Fibroblast of peridontal ligament (primary cell): ENCODE measurements around the gene TUFT1.

ENCODE experiments used
- DNase-seq: peaks from one replicate; pipeline ENCODE4 v3.0.0-alpha.2; 2010; ENCODE audit errors: extremely low read depth

TUFT1 gene, protein sequence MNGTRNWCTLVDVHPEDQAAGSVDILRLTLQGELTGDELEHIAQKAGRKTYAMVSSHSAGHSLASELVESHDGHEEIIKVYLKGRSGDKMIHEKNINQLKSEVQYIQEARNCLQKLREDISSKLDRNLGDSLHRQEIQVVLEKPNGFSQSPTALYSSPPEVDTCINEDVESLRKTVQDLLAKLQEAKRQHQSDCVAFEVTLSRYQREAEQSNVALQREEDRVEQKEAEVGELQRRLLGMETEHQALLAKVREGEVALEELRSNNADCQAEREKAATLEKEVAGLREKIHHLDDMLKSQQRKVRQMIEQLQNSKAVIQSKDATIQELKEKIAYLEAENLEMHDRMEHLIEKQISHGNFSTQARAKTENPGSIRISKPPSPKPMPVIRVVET

DNA sequence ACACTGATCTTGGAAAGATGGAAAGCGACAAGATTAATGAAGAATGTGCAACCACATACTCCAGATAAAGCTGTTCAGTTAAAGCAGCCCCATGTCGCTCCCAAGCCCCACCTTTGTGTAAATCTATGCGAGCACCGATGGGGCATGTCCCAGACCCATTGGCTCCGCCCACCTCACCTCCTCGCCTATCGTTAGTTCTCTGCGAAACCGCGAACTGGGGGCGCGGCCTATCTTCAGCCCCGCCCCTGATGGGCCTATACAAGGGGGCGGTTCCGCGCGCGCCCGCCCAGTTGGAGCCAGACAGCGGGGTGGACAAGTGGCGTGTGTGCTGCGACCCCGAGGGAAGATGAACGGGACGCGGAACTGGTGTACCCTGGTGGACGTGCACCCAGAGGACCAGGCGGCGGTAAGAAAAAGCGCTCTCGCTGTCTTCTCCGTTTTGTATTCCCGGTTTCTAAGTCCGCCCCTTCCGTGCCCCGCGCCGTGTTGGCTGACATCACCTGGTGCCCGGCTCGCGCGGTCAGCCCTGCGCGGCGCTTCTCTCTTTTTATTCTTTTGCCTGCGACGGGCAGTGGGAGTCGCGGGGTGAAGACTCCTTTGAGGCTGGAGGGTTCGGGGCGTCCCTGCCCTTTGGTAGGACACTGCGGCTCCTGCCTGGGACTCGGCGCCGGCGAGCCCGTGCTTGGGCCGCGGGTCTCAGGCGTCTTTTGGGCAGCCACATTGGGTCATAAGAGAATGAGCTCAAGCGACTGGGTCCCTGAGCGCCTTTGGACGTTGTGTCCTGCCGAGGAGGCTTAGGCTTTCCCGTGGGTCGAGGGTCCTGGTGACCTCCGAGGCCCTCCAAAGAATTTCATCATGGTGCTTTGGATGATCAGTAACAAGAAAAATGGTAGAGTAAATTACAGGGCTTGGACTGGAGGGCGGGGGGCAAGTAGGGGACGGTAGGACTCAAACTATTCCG is at the start of gene TUFT1:
TSS of gene TUFT1 (plus strand) at position 289 of the 961 bp plus-strand sequence. CDS start at position 347, 58 bp downstream.
- DNase-seq, result peak; percentile 77

DNA sequence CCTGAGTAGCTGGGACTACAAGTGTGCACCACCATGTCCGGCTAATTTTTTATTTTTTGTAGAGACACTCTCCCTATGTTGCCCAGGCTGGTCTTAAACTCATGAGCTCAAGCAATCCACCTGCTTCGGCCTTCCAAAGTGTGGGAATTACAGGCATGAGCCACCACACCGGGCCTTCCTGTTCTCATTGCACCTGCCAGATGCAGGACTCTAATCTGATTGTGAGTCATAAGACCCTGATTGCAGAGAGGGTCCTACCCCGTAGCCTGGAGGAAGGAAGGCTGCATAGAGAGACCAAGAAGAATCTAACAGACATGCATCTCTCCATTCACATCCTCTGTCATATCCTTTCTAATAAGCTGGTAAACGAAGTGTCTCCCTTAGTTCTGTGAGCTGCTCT is 48.5 kb upstream of the TUFT1 start:
- no peak for DNase-seq

DNA sequence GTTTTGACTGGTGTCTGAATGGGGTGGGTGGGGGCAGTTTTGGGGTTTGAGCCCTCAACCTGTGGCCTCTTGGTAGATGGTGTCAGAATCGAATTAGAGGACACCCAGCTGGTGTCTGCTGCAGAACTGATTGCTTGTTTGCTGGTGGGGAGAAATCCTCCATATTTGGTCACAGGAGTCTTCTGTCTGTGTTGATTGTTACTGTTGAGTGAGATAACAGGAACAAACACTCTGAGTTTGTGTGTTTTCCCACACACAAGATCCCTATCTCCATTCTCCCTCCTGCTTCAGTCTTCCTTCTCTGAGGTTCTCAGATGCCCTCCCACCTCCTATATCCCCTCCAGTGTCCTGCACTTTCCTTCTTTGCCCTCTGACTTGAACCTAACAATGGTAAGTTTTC is 48.0 kb upstream of the TUFT1 start:
- DNase-seq, result no peak

DNA sequence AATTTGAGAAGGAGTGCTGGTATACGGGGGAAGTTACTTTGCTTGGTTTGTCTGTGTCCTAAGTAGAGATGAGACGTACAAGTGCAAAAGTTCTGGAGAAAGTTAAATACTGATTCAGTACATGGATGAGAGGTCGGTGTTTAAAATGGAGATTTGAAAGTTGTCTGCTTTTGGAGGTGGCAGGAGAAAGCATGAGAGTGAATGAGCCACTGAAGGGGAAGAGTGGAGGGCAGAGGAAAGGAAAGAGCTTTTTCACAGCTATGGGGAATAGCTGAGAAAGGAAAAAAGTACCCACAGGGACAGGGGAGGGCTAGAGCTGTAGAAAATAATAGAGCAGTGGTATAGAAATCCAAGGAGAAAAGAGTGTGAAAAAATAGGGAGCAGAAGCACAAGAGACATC is 47.1 kb upstream of the TUFT1 start:
- no peak for DNase-seq

DNA sequence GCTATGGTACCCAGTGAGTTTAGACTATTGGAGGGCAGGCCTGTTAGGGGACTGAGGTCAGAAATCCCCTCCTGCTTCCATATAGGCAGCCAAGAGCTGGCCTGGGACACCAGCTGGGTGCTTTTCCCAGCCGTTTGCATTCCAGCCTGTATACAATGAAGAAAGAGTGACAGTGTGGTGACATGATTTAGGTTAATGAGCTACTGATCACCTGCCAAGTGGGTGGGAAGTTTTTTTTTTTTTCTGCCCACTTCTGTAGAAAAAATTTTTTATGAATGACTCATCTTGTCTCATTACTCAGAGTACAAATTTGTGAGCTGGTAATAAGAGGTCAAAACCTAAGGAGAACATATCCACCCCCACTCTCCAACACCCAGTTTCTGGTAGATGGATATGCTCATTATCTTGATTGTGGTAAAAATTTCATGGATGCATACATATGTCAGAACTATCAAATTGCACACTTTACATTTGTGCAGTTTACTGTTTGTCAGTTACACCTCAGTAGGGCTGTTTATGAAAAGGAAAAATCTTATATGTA is 45.3 kb upstream of the TUFT1 start:
- peak; percentile 47 for DNase-seq

DNA sequence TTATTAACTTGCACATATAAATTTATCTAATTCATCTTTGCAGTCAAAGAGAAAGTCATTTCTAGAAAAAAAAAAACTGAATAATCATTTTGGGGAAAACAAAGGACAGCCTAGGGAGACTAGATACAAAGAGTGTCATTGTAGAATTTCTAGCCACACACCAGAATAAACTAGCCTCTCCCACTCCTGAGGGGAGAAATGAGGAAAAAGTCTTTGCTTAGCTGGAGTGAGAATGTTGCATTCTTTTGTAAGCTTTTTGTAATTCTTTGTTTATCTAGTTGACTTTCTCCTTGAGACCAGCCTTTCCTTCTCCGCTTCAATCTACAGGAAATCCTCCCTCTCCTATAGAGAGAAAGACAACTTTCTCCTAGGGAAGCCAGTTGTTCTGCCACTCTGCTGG is 44.8 kb upstream of the TUFT1 start:
- DNase-seq, result no peak

DNA sequence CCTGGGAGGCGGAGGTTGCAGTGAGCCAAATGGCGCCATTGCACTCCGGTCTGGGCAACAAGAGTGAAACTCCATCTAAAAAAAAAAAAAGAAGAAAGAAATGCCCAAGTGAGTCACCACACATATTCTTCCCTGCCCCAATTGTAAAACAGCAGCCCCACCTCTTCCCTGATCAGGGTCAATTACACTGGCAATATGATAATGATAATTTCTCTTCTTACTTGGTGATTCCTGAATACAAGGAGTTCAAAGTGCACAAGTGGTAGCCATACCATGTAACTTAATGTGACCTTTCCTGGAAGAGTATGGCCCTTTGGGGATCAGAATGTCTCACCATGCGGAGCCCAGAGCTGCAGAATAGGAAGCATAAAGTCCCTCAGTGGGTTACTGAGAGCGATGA is 40.7 kb upstream of the TUFT1 start:
- DNase-seq, result no peak

DNA sequence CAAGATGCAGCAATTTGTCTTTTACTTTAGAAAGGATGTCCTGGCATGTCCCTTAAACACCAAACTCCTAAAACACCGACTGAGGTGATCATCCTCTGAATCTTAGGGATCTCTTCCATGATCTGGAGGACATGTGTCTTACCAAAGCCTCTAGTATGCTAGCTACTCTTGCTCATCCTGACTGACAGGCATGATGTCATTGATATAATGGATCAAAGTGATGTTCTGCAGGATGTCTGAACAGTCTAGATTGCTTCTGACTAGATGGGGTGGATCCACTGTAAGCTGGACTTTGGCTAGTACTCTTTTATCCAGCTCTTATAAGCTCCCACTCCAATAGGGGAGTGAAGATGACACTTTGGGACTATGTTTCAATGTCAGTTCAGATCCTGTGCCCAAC is 40.2 kb upstream of the TUFT1 start:
- no peak for DNase-seq

DNA sequence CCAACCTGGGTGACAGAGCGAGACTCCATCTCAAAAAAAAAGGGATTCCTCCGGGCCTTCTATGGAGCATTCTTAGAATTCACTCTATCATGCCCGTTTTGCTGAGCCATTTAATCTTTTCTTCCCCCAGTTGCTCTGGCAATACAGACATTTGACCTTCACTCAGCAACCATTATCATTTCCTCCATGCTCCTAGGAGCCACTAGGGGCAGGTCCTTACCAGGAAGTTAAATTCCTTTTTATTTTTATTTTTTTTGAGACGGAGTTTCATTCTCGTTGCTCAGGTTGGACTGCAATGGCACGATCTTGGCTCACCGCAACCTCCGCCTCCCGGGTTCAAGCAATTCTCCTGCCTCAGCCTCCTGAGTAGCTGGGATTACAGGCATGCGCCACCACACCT is 38.6 kb upstream of the TUFT1 start:
- DNase-seq, result no peak

DNA sequence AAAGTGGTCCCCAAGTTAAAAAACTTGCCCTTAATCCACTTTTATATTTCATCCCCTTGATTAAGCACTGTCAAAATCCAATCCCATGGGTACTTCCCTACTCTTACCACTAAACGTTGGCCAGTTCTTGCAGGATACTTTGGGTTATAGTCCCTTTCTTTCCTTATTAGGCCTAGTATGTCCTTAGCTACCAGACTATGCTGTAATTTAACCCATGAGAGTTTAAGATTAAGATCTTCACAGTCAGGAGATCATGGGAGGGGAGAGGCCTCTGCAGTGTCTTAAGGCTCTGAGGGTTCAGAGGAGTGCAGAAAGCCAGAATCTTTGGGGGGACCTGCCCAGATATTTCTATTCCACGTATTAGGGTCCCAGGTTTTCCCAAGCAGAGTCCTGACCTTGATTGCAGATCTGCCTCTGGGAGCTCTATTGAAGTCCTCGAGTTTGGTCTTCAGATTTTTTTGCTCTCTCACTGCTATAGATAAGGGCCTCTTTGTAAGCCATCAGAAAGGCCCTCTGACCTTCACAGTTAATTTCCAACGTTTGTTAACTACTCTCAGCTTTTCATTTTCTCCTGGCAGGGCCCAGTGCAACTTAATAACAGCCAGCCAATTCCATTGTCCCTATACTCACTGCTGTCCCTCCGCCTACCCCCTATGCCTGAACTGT is 37.9 kb upstream of the TUFT1 start:
- DNase-seq, result no peak

DNA sequence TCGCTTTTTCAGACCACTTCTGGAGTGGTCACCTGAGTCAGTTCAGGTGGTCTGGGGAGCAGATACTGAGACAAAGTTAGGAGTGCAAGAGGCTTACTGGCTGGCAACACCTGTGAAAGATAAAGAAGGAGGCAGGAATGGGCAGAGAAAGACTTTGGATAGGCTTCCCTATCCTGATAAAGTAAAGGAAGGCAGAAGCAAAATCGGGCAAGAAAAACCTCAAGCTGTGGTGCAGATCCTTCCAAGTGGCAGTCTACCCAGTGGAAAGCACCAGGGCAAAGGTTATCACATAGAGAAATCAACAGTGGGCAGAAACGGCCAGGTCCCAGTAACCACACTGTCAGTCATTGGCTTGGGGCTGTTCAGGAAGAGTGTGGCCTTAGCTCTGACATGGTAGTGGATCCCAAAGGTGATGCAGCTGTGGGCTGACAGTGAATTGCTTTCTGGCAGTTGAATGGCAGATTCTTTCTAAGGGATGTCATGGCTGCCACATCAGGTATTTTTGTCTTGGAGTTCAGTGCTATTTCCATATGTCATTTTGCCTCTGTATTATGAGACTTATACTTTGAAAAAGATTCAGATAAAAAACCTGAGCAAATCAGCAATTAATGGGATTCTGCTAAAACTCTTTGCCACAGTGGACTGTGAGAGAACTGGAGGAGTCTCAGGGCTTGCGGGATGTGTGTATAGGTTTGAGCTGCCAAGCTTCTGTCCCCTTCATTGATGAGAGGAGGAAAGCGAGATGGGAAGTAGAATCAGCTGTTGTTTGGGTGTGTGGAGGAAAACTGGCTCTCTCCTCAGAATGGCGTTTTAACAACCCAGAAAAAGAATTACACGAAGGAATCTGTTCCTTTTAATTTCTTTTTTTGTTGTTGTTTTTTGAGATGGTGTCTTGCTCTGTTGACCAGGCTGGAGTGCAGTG is 37.0 kb upstream of the TUFT1 start:
- DNase-seq, result no peak

DNA sequence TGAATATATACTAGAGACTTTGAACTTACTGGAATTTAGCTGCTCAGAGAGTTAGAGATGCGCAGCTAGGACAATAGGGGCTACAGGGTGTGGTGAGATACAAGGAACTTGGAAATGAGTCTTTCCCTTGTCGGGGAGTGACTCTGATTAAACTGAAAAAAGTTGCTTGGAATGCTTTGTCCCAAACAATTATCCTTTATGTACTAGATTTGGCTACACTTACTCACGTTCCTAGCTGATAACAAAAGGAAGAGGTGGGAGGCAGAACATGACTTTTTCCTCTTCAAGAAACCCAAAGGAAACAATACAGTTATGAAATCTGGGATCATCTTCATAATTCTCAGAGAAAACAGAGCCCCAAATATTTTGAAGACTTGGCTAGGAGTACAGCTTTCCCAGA is 35.9 kb upstream of the TUFT1 start:
- DNase-seq, result no peak

DNA sequence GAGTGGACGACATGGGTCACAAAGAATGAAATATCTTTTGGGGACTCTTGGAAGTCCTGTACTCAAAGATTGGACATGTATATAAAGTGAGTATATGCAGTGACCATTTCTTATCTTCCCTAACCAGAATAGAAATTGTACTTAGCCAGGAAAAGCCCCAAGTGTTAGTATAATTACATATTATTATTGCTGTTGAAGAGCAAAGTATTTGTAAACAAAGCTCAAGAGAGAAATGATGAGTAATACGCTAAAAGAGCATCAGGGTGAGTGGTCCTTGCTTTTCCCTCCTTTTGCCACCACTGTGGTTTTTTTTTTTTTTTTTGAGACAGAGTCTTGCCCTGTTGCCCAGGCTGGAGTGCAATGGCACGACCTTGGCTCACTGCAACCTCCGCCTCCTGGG is 35.4 kb upstream of the TUFT1 start:
- DNase-seq, result no peak

DNA sequence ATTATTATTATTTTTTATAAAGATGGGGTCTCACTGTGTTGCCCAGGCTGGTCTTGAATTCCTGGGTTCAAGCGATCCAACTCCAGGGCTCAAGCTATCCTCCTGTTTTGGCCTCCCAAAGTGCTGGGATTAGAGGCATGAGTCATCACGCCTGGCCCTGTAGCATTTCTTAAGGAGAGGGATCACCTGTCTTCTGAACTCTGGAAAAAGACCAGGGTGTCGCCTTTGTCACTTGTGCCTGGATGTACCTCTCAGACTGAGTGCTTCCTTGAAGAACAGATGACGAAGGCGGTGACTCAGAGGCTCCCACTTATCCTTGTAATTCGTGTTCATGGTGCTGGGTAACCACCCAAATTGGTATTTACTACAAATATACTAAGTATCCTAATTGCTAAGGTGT is 31.3 kb upstream of the TUFT1 start:
- DNase-seq, result no peak

DNA sequence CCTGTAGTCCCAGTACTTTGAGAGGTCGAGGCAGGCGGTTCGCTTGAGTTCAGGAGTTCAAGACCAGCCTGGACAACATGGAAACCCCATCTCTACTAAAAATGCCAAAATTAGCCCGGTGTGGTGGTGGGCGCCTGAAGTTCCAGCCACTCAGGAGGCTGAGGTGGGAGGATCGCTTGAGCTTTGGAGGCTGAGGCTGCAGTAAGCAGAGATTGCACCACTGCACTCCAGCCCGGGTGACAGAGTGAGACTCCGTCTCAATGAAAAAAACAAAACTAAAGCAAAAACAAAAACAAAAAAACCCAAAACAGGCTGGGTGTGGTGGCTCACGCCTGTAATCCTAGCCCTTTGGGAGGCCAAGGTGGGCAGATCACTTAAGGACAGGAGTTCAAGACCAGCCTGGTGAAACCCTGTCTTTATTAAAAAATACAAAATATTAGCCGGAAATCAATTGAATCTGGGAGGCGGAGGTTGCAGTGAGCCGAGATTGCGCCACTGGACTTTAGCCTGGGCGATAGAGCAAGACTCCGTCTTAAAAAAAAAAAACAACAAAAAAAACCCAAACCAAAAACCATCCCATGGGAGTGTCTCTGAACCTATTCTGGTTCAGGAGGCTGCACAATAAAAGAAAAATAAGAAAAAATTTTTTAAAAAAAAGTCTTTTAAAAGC is 30.6 kb upstream of the TUFT1 start:
- DNase-seq, result no peak

DNA sequence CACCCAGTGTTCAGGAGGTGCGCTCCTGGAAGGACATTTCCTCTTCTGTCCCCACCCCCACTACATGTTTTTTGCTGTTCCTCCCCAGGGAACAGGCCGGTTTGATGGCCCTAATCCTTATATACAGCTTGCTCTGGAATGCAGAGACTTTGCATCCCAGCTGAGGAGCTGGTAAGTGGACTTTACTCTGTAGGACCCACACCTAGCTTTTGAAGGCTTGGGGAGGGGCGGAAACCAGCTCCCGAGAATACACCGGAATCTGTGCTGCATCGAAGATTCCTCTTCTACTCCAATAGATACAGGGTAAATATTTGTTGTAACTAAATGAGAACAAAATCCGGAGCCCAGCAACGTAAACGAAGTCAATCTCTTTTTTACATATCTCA is 30.1 kb upstream of the TUFT1 start:
- no peak for DNase-seq

DNA sequence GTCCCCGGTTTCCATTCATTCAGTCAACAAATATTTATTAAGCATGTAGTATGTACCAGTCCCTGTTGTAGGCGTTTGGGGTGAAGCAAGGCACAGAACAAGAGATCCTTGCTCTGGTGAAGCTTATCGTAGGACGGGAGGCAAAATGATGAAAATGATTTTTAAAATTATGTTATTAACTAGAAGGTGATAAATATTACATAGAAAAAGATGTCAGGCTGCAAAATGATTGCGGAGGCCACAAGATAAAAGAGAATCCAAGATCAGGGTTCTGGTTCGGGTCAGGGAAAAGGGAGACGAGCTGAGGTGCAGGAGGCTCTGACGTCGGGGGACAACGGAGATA is 29.5 kb upstream of the TUFT1 start:
- no peak for DNase-seq

DNA sequence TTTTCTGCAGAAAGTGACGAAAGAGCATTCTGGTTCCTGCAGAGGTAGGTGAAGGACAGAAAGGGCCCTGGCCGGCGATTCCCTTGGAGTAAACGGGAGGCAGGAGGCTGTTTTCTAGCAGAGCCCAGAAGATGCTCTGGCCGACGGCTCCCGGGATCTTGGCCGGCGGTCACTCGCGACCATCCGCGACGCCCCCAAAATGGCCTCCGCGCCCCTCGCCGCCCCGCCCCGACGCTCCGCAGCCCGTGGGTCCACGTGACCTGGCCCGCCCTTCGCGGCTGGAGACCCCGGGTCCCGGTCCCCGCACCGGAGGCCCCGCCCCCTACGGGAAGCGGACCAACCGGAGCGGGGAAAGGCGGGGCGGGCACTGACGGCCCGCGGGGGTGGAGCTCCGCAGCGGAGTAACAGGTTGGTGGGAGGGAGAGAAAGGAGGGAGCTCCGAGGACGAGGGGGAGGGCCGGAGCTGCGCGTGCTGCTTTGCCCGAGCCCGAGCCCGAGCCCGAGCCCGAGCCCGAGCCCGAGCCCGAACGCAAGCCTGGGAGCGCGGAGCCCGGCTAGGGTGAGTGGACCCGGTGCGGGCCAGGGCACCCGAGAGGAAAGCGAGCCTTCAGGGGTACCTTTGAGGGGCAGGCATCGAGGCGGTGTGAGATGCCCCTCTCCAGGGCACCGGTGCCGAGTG is 29.0 kb upstream of the TUFT1 start, which contains the start of gene CGN:
TSS of gene CGN (plus strand) at position 431 of the 679 bp plus-strand sequence. CDS start 7,133 bp downstream, outside the sequence.
- DNase-seq, result peak; percentile 36

DNA sequence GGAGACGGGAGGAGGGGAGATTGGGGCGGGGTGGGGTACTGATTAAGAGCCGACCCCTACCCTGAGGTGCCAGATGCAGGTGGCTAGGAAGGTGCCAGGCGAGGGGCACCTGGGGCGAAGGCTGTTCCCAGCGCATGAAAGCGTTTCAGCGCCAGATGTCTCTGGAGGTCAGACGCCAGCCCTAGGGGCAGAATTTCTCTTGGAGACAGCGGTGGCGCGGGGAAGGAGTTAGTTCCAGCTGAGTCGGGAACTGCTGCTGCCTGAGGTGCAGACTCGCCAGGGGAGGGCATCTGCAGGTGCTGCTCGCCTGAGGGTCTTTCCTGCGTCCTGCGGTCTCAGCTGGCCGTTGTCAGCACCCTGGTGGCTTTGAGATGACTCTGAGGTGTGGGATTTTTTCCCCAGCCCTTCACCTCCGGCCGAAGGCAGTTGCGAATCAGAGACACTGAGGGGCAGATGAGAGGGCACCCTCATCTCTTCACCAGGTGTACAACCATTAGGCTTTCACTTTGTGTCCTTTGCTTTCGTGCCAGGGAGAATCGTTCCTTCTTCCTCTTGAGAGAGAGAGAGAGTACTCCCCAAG is 28.4 kb upstream of the TUFT1 start:
- no peak for DNase-seq
